OCI-LY3 (cell line): ENCODE measurements around the gene LOXL1.

ENCODE experiments used
- CTCF ChIP-seq: fragments of 200-600, 300-600 bp; sonication (generic); IDR thresholded peaks from 2 replicates; pipeline ENCODE4 v1.5.1; 2014; ENCODE audit warnings: antibody characterized with exemption, low read length, low read depth
- EZH2phosphoT487 ChIP-seq: fragments of 200-600 bp; shearing (Covaris generic); IDR thresholded peaks from 2 replicates; pipeline ENCODE4 v1.6.1; 2018; ENCODE audit warnings: antibody characterized with exemption, mixed run types, low read depth

- TF ChIP-seq CTCF (no peak), EZH2phosphoT487 (no peak)
These were observed 44.5 kb upstream of the LOXL1 start for GRCh38 chr15:73881579-73882320.
